A549 treated with AZD9567 at 1 μM for 4 hours (cell line): ENCODE data around the gene CARM1. TPM values are rescaled to one million over a fixed set of nuclear protein-coding genes. Genes with fewer than 3 reads are reported as not detected.

ENCODE experiments used
- total RNA-seq: library from RNA; stranded (reverse); fragments of 200-300 nt; extraction: Qiagen RNA extraction; gene quantifications from 5 replicates; pipeline ENCODE4 v1.2.3, GENCODE V29; 2022; ENCODE audit not compliant: insufficient read depth

CARM1 gene
- 35.4 to 49.5 TPM (median 45.5 TPM) in 5 replicates for total RNA-seq

GRCh38 chr19:10870955-10871603 is at the start of gene CARM1:
Gene CARM1, plus strand, starts transcription at chr19:10871553. Its CDS starts 150 bp downstream, at chr19:10871703.

GRCh38 chr19:10835754-10836478 is 35.4 kb upstream of the CARM1 start, which contains the start of gene TMED1:
Gene TMED1, minus strand, starts transcription at chr19:10836212. Its CDS starts 21 bp downstream, at chr19:10836191.

GRCh38 chr19:10848230-10848856 is 23.0 kb upstream of the CARM1 start, which contains the start of gene C19orf38:
Gene C19orf38, plus strand, starts transcription at chr19:10848415. Its CDS starts 94 bp downstream, at chr19:10848509.

GRCh38 chr19:10928563-10929401 is 57.4 kb downstream of the CARM1 start, which contains the start of the genes TIMM29 and YIPF2:
Gene TIMM29, plus strand, starts transcription at chr19:10928811. Its CDS starts 12 bp downstream, at chr19:10928823.
Gene YIPF2, minus strand, starts transcription at chr19:10928639. Its CDS starts 229 bp downstream, at chr19:10928410.

GRCh38 chr19:10960314-10961072 is 89.1 kb downstream of the CARM1 start, which contains the start of gene SMARCA4:
Gene SMARCA4, plus strand, starts transcription at chr19:10961030. Its CDS starts 23,122 bp downstream, at chr19:10984152.

Other genes with a start within 250 kb of the CARM1 start
- gene SLC44A2, start 246.0 kb upstream of the CARM1 start, total RNA-seq, result 5.9 to 23.2 TPM (median 7.5 TPM) in 5 replicates
- 133 to 177 TPM (median 167 TPM) in 5 replicates for gene ILF3, start 217.2 kb upstream of the CARM1 start, total RNA-seq
- 34.5 to 41.7 TPM (median 37.3 TPM) in 5 replicates for gene QTRT1, start 170.1 kb upstream of the CARM1 start, total RNA-seq
- 47.4 to 60.0 TPM (median 56.2 TPM) in 5 replicates for gene DNM2, start 153.5 kb upstream of the CARM1 start, total RNA-seq
- 30.1 to 34.4 TPM (median 32.3 TPM) in 5 replicates for gene TMED1, start 35.3 kb upstream of the CARM1 start, total RNA-seq
- gene C19orf38, start 23.1 kb upstream of the CARM1 start, total RNA-seq, result 0.10 to 0.21 TPM (median 0.15 TPM) in 4 of 5 replicates, not detected in the other
- gene YIPF2, start 57.1 kb downstream of the CARM1 start, total RNA-seq, result 8.1 to 21.5 TPM (median 19.2 TPM) in 5 replicates
- 9.3 to 20.1 TPM (median 18.5 TPM) in 5 replicates for gene TIMM29, start 57.3 kb downstream of the CARM1 start, total RNA-seq
- 9.4 to 11.6 TPM (median 10.2 TPM) in 5 replicates for gene SMARCA4, start 89.5 kb downstream of the CARM1 start, total RNA-seq
- gene LDLR, start 217.9 kb downstream of the CARM1 start, total RNA-seq, result 16.4 to 33.1 TPM (median 26.7 TPM) in 5 replicates